Trophoblast cell (in vitro differentiated cells and primary cell): ENCODE measurements around the gene TMEM100.
A peak's percentile ranks its signal among the peaks of the same experiment; 100 is the strongest.

ENCODE experiments used
- DNase-seq, 2 donors: peaks; one replicate each; pipeline ENCODE4 v3.0.0-alpha.2; 2016
- H2AFZ ChIP-seq: 2 replicates; pipeline ENCODE4 v1.6.1; 2013; ENCODE audit warnings: low read length, moderate library complexity, mild to moderate bottlenecking; ENCODE audit not compliant: insufficient read depth, poor library complexity
- H2AK5ac ChIP-seq: 2 replicates; pipeline ENCODE4 v1.6.1; 2013; ENCODE audit warnings: mild to moderate bottlenecking, low read length
- H2BK120ac ChIP-seq: 2 replicates; pipeline ENCODE4 v1.6.1; 2013; ENCODE audit warnings: low read length, mild to moderate bottlenecking, moderate library complexity; ENCODE audit not compliant: insufficient read depth, poor library complexity
- H2BK12ac ChIP-seq: 2 replicates; pipeline ENCODE4 v1.6.1; 2013; ENCODE audit warnings: mild to moderate bottlenecking, low read length, moderate library complexity
- H2BK5ac ChIP-seq: 2 replicates; pipeline ENCODE4 v1.6.1; 2013; ENCODE audit warnings: low read length, low read depth, moderate library complexity, mild to moderate bottlenecking; ENCODE audit not compliant: poor library complexity
- H3K14ac ChIP-seq: 2 replicates; pipeline ENCODE4 v1.6.1; 2013; ENCODE audit warnings: mild to moderate bottlenecking, low read length
- H3K18ac ChIP-seq: 2 replicates; pipeline ENCODE4 v1.6.1; 2013; ENCODE audit warnings: mild to moderate bottlenecking, low read length
- H3K23ac ChIP-seq: 2 replicates; pipeline ENCODE4 v1.6.1; 2013; ENCODE audit warnings: low read length
- H3K27ac ChIP-seq: 2 replicates; pipeline ENCODE4 v1.5.1; 2013; ENCODE audit warnings: low read depth, mild to moderate bottlenecking, inconsistent platforms, low read length, moderate library complexity
- H3K27me3 ChIP-seq: 2 replicates; pipeline ENCODE4 v1.6.1; 2013; ENCODE audit warnings: inconsistent platforms, mild to moderate bottlenecking, low read length, moderate library complexity; ENCODE audit not compliant: insufficient read depth
- H3K36me3 ChIP-seq, 2 experiments: 1 replicate in 1 of 2; 2 replicates in 1 of 2; pipeline ENCODE4 v1.6.1; 2013; ENCODE audit warnings: low read length in 2 of 2, mild to moderate bottlenecking in 2 of 2, moderate library complexity in 1 of 2; ENCODE audit not compliant: insufficient read depth in 2 of 2, control insufficient read depth in 1 of 2
- H3K4ac ChIP-seq: 2 replicates; pipeline ENCODE4 v1.6.1; 2013; ENCODE audit warnings: low read depth, mild to moderate bottlenecking, low read length, moderate library complexity
- H3K4me1 ChIP-seq, 2 experiments: 1 replicate in 1 of 2; 2 replicates in 1 of 2; pipeline ENCODE4 v1.6.1; 2013; ENCODE audit warnings: low read length in 2 of 2, mild to moderate bottlenecking in 2 of 2, moderate library complexity in 1 of 2; ENCODE audit not compliant: insufficient read depth in 2 of 2, control insufficient read depth in 1 of 2
- H3K4me2 ChIP-seq: 2 replicates; pipeline ENCODE4 v1.6.1; 2013; ENCODE audit warnings: inconsistent platforms, mild to moderate bottlenecking, low read length, moderate library complexity
- H3K4me3 ChIP-seq: 2 replicates; pipeline ENCODE4 v1.5.1; 2013; ENCODE audit warnings: mild to moderate bottlenecking, low read depth, low read length, inconsistent platforms
- H3K79me1 ChIP-seq: one replicate; pipeline ENCODE4 v1.6.1; 2013; ENCODE audit warnings: low read length
- H3K79me2 ChIP-seq: 2 replicates; pipeline ENCODE4 v1.6.1; 2013; ENCODE audit warnings: low read length, mild to moderate bottlenecking; ENCODE audit not compliant: control insufficient read depth, insufficient read depth, poor library complexity
- H3K9ac ChIP-seq: 2 replicates; pipeline ENCODE4 v1.6.1; 2013; ENCODE audit warnings: mild to moderate bottlenecking, low read length
- H3K9me3 ChIP-seq: 2 replicates; pipeline ENCODE4 v1.6.1; 2013; ENCODE audit warnings: low read depth, mild to moderate bottlenecking, control low read depth, inconsistent platforms, low read length; ENCODE audit not compliant: insufficient read depth
- H4K12ac ChIP-seq: 2 replicates; pipeline ENCODE4 v1.6.1; 2013; ENCODE audit warnings: low read depth, mild to moderate bottlenecking, low read length, moderate library complexity
- H4K8ac ChIP-seq: 2 replicates; pipeline ENCODE4 v1.6.1; 2013; ENCODE audit warnings: low read depth, mild to moderate bottlenecking, low read length, moderate library complexity
- H4K91ac ChIP-seq: one replicate; pipeline ENCODE4 v1.6.1; 2013; ENCODE audit warnings: low read depth, mild to moderate bottlenecking, low read length, moderate library complexity
- WGBS: extraction: QIAGEN DNeasy Blood & Tissue Kit; methylation state at CpG from one replicate; pipeline ENCODE4 v1.1.7; 2013; ENCODE audit warnings: missing lambda C conversion rate; ENCODE audit not compliant: insufficient read length, insufficient coverage; ENCODE audit errors: extremely low coverage; 5-methylcytosine and 5-hydroxymethylcytosine counted together

Gene TMEM100

DNA sequence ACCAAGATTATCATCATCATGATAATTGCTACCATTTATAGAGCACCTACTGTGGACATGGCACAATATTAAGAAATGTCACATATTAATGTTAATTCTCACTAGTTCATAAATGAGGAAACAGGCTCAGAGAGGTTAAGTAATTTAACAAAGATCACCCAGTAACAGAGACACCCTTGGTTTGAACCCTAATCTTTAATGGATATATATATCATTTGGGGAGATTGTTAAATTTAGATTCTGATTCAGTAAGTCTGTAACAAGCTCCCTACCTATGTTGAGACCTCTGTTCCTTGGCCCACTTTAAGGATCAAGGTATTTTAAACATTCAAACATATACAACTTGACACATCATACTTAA lies 804 bp upstream of the TMEM100 start:
- H2BK12ac ChIP-seq = no peak overlapping the region
- H3K79me2 ChIP-seq = no peaks in the 10 kb centered on the region
- H4K8ac ChIP-seq = no peak overlapping the region
- no peak overlapping the region for H2BK120ac ChIP-seq
- no peak overlapping the region for H2AFZ ChIP-seq
- H3K9ac ChIP-seq = no peak overlapping the region
- no peak overlapping the region for H2AK5ac ChIP-seq
- H3K27ac ChIP-seq = no peak overlapping the region
- H2BK5ac ChIP-seq = no peak overlapping the region
- H3K18ac ChIP-seq = no peak overlapping the region
- no peak overlapping the region for H3K4me3 ChIP-seq
- H3K4ac ChIP-seq = no peak overlapping the region
- H3K23ac ChIP-seq = no peak overlapping the region
- no peak overlapping the region for H3K4me2 ChIP-seq
- H3K14ac ChIP-seq = no peak overlapping the region
- peaks cover 8% of the 10 kb centered on the region for H3K79me1 ChIP-seq
- no peaks in the 10 kb centered on the region for H3K9me3 ChIP-seq
- H4K91ac ChIP-seq = no peak overlapping the region
- no peaks in the 10 kb centered on the region for H3K27me3 ChIP-seq
- H3K36me3 ChIP-seq = peaks cover 0 to 4% of the 10 kb centered on the region in 2 experiments
- DNase-seq = no peak
- peaks cover 9 to 14% of the 10 kb centered on the region in 2 experiments for H3K4me1 ChIP-seq
- H4K12ac ChIP-seq = no peak overlapping the region

DNA sequence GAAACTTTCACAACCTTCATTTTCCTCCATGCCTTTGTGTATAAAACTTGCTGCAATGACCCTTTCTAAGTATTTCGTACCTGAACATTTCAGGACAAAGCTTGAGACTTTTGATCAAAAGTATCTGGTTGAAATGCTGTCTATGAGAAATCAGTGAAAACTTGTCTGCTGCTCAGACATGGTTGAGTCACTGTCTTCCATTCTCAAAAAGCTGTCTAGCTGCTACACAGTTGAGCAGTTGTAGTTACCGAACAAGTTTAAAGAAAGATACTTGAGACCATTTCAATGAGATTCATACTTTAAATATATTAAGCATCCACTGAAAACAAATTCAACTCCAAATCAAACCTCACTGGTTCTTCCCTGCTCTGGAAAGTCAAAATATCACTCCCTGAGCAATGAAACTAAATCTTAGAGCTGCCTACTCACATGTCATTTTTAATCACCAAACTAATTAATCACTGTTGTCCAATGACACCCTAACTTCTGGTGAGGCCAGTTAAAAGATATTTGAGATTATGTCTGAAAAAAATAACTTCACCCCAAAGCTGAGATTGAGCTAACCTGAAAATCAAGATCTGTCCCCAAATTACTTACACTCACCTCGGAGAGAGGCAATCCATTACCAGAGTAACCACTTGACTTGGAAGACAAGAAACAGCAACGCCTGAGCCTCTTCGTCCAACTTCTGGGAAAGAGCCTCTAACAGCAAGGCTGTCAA lies 488 bp downstream of the TMEM100 start:
- Histone ChIP-seq H3K9me3 (no peaks in the 10 kb centered on the region), H3K27me3 (no peaks in the 10 kb centered on the region), H2BK12ac (no peak overlapping the region), H3K36me3 (peaks cover 0 to 4% of the 10 kb centered on the region in 2 experiments), H3K4me1 (peaks cover 9 to 14% of the 10 kb centered on the region in 2 experiments), H3K4me2 (peak overlapping the region; percentile 53), H3K9ac (no peak overlapping the region), H4K12ac (no peak overlapping the region), H3K18ac (no peak overlapping the region), H3K14ac (no peak overlapping the region), H3K27ac (peak overlapping the region; percentile 50), H4K91ac (peak overlapping the region; percentile 11), H2AK5ac (no peak overlapping the region), H3K79me1 (peaks cover 8% of the 10 kb centered on the region), H2BK5ac (peak overlapping the region; percentile 67), H3K79me2 (no peaks in the 10 kb centered on the region), H2BK120ac (peak overlapping the region; percentile 58), H3K4ac (no peak overlapping the region), H3K4me3 (no peak overlapping the region), H2AFZ (no peak overlapping the region), H3K23ac (no peak overlapping the region), H4K8ac (no peak overlapping the region)
- WGBS = no CpG with 5 or more reads among the region's 5 CpGs
- DNase-seq = no peak

DNA sequence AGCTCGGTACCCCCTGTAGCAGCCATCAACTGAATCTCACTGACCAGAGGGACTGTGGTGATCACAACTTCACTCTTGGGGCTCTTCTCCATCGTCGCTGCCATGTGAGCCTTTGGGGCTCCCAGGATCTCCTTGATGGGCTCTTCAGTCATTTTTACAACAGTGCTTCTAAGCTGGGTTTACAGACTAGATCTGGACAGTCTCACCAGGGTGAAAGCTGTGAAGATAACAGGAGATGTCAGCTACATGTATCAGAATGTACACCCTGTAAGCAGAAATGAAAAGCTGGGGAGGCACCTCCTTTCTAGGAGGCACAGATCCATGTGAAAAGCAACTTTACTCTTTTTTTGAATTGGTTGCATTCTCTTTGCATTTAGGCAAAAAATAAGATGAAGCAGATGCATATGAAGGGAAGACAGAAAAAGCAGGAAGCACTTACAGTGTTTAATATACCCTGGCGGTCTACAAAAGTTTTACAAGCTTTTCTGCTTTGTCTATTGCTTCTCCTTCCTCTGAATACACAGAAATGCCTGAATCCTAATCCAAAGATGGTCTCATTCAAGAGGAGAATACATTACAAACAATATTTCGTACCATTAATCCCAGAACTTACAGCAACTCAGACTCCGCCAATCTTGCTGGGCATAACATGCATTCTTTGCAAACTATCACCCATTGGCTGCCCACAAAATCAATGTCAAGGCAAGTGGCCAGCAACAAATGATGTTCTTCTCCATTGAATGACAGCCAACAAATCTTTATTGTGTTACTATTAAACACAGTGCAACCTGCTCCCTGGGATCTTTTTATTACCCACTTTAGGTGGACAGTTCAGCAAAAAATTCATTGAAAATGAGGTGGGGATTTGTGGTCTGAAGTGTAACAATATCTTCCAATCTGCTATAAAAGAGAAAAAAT lies 1.5 kb downstream of the TMEM100 start:
- Histone ChIP-seq H4K12ac (no peak overlapping the region), H4K8ac (peak overlapping the region; percentile 12), H2AK5ac (peak overlapping the region; percentile 35), H3K4me1 (peaks cover 9 to 14% of the 10 kb centered on the region in 2 experiments), H3K79me2 (no peaks in the 10 kb centered on the region), H4K91ac (peak overlapping the region; percentile 33), H3K9ac (no peak overlapping the region), H3K14ac (peak overlapping the region; percentile 18), H3K36me3 (peaks cover 0 to 4% of the 10 kb centered on the region in 2 experiments), H2BK12ac (peak overlapping the region; percentile 19), H3K27me3 (no peaks in the 10 kb centered on the region), H2BK120ac (peak overlapping the region; percentile 68), H3K4me2 (peak overlapping the region; percentile 29), H3K18ac (no peak overlapping the region), H3K27ac (peak overlapping the region; percentile 32), H2BK5ac (peak overlapping the region; percentile 4), H3K9me3 (no peaks in the 10 kb centered on the region), H3K4me3 (no peak overlapping the region), H2AFZ (no peak overlapping the region), H3K23ac (no peak overlapping the region), H3K79me1 (peaks cover 8% of the 10 kb centered on the region), H3K4ac (no peak overlapping the region)
- WGBS = no CpG with 5 or more reads among the region's 6 CpGs
- DNase-seq = no peak

DNA sequence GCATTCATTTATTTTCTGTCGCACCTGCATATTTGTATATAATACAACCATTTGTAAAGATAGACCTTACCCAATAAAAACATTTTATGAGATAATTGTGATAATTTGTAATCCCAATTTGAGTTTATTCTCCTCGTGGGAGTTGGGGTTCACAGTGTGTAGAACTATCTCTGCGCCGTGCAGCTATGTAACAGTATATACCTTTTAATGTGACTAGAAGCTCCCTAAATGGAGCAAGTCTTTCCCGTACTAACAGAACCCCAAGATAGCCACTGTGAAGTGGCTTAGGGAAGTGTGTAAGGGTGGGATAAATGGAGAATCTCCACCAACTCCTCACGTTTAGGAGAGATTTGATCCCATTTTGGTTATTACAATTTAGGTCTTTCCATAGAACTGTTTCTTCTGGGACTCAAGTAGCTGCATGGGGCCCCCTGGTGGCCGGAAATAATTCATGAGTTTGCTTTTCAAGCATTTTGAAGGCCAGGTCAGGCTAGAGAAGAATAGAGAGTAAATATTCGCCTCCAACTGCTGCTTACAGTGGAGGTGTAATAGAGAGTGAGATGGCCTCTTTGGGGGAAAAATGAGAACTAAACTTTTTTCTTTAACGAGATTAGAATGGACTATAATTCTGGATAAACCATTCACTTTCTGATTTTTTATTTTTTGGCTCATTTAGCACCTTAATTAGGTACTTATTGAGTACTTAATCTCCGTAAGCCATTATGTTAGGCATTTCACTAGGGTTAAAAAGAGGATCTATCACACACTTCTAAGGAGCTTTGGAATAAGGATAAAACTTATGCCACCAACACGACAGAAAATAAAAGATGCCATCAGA lies 4.5 kb downstream of the TMEM100 start:
- no peak overlapping the region for H3K4me2 ChIP-seq
- no peak overlapping the region for H3K27ac ChIP-seq
- H4K8ac ChIP-seq = no peak overlapping the region
- H2BK120ac ChIP-seq = no peak overlapping the region
- H3K79me1 ChIP-seq = peaks cover 8% of the 10 kb centered on the region
- no peak overlapping the region for H2AFZ ChIP-seq
- no peak overlapping the region for H4K12ac ChIP-seq
- H3K36me3 ChIP-seq = peaks cover 0 to 4% of the 10 kb centered on the region in 2 experiments
- no peaks in the 10 kb centered on the region for H3K27me3 ChIP-seq
- no peaks in the 10 kb centered on the region for H3K9me3 ChIP-seq
- no peak overlapping the region for H3K18ac ChIP-seq
- WGBS = no CpG with 5 or more reads among the region's 11 CpGs
- H2BK5ac ChIP-seq = no peak overlapping the region
- H3K23ac ChIP-seq = no peak overlapping the region
- no peaks in the 10 kb centered on the region for H3K79me2 ChIP-seq
- H3K4me1 ChIP-seq = peaks cover 9% of the 10 kb centered on the region in 2 experiments
- H3K9ac ChIP-seq = no peak overlapping the region
- no peak overlapping the region for H3K4ac ChIP-seq
- no peak overlapping the region for H3K14ac ChIP-seq
- H2AK5ac ChIP-seq = no peak overlapping the region
- no peak overlapping the region for H2BK12ac ChIP-seq
- no peak overlapping the region for H3K4me3 ChIP-seq
- peak; percentile 81 to 93 for DNase-seq
- no peak overlapping the region for H4K91ac ChIP-seq
